C4-2B (cell line): ENCODE measurements around the gene ST8SIA4.

Source experiments
- ZFX ChIP-seq: fragments of 450-650 bp; IDR thresholded peaks from 2 replicates; pipeline ENCODE4 v1.6.1; 2017
- TF ChIP-seq, protein P1 (sequence below): fragments of 450-650 bp; conservative IDR thresholded peaks from 2 replicates; pipeline ENCODE4 v1.5.1; 2017; ENCODE audit warnings: mild to moderate bottlenecking

GRCh38 chr5:100872408-100873190 is 30.5 kb downstream of the ST8SIA4 start:
- TF ChIP-seq, protein P1, sequence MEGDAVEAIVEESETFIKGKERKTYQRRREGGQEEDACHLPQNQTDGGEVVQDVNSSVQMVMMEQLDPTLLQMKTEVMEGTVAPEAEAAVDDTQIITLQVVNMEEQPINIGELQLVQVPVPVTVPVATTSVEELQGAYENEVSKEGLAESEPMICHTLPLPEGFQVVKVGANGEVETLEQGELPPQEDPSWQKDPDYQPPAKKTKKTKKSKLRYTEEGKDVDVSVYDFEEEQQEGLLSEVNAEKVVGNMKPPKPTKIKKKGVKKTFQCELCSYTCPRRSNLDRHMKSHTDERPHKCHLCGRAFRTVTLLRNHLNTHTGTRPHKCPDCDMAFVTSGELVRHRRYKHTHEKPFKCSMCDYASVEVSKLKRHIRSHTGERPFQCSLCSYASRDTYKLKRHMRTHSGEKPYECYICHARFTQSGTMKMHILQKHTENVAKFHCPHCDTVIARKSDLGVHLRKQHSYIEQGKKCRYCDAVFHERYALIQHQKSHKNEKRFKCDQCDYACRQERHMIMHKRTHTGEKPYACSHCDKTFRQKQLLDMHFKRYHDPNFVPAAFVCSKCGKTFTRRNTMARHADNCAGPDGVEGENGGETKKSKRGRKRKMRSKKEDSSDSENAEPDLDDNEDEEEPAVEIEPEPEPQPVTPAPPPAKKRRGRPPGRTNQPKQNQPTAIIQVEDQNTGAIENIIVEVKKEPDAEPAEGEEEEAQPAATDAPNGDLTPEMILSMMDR = no peak
- no peak for TF ChIP-seq ZFX
